Lower leg skin (tissue), 4 donors: ENCODE results near the gene CCSER1. TPM values are rescaled to one million over a fixed set of nuclear protein-coding genes. Genes with fewer than 3 reads are reported as not detected.

Experiments
- DNase-seq, 2 donors: peaks; one replicate each; pipeline ENCODE4 v3.0.0-alpha.2; 2019; ENCODE audit warnings: low spot score in 2 of 2
- H3K4me3 ChIP-seq: fragments of 200-600 bp; sonication (generic); 2 replicates; pipeline ENCODE4 v1.5.1; 2017; ENCODE audit warnings: mild to moderate bottlenecking, low read depth; ENCODE audit not compliant: poor library complexity, severe bottlenecking
- CTCF ChIP-seq, 3 donors: fragments of 450-650 bp; IDR thresholded peaks; one replicate each; pipeline ENCODE4 v1.5.1; 2016; ENCODE audit warnings: antibody characterized with exemption in 3 of 3, mild to moderate bottlenecking in 3 of 3, moderate library complexity in 2 of 3
- POLR2A ChIP-seq, 2 donors: fragments of 450-650 bp; IDR thresholded peaks; one replicate each; pipeline ENCODE4 v1.6.1; 2016 to 2017; ENCODE audit warnings: antibody characterized with exemption in 2 of 2, mild to moderate bottlenecking in 1 of 2, moderate library complexity in 1 of 2
- WGBS, 2 donors: methylation state at CpG; one replicate each; pipeline ENCODE4 v1.1.5; 2018; 5-methylcytosine and 5-hydroxymethylcytosine counted together
- intact Hi-C: fragments of 100-400 bp; cut with DNase I; formaldehyde crosslinking; loops from one replicate; pipeline ENCODE4 v1.15.0; 2023; ENCODE audit warnings: low total_unique reads
- total RNA-seq, 4 donors: library from RNA; depleted of rRNA; stranded (reverse); fragments of >200 nt; gene quantifications; one replicate each; pipeline ENCODE4 v1.1.0, GENCODE V29; 2016

Gene CCSER1
- total RNA-seq, 4 donors from 2014 or later: 6.5 to 12.1 (median 9.9) TPM

- TF ChIP-seq POLR2A (IDR thresholded peaks at IDR 0.05): no peak
- no peak for TF ChIP-seq CTCF (IDR thresholded peaks at IDR 0.05)
- no peak overlapping the region for H3K4me3 ChIP-seq
- DNase-seq: no peak
- intact Hi-C loops: no loop called here
These were observed 1399.9 kb downstream of the CCSER1 start for GRCh38 chr4:91527056-91527455.

- 17 to 26% methylated on average over 1 of the region's 1 CpG for WGBS, 2 donors
- no peak overlapping the region for H3K4me3 ChIP-seq
- TF ChIP-seq CTCF (IDR thresholded peaks at IDR 0.05): no peak
- no peak for TF ChIP-seq POLR2A (IDR thresholded peaks at IDR 0.05)
- DNase-seq: no peak
- intact Hi-C loops: loop anchor here (10.0 kb wide), 1 partner anchor 343 kb away; no protein-coding TSS in a partner anchor
These were observed 1440.4 kb downstream of the CCSER1 start for GRCh38 chr4:91567594-91567993.

- H3K4me3 ChIP-seq: no peak overlapping the region
- intact Hi-C loops: no loop called here
- TF ChIP-seq POLR2A (IDR thresholded peaks at IDR 0.05): no peak
- TF ChIP-seq CTCF (IDR thresholded peaks at IDR 0.05): no peak
- DNase-seq: no peak
These were observed 1450.7 kb downstream of the CCSER1 start for GRCh38 chr4:91577864-91578263.

GRCh38 chr4:91590260-91590659 lies 1463.1 kb downstream of the CCSER1 start:
- no peak overlapping the region for H3K4me3 ChIP-seq
- TF ChIP-seq CTCF (IDR thresholded peaks at IDR 0.05) (no peak), POLR2A (IDR thresholded peaks at IDR 0.05) (no peak)
- intact Hi-C loops: no loop called here
- DNase-seq: no peak
- WGBS, 2 donors: 38 to 39% methylated on average over 3 of the region's 3 CpGs

GRCh38 chr4:91592125-91592524 lies 1464.9 kb downstream of the CCSER1 start:
- no peak for DNase-seq
- intact Hi-C loops: no loop called here
- no peak overlapping the region for H3K4me3 ChIP-seq
- TF ChIP-seq POLR2A (IDR thresholded peaks at IDR 0.05): no peak
- no peak for TF ChIP-seq CTCF (IDR thresholded peaks at IDR 0.05)
- 57 to 89% methylated on average over 4 of the region's 4 CpGs for WGBS, 2 donors

GRCh38 chr4:91596718-91597117 lies 1469.5 kb downstream of the CCSER1 start:
- WGBS, 2 donors: 35 to 57% methylated on average over 2 of the region's 2 CpGs
- intact Hi-C loops: no loop called here
- TF ChIP-seq CTCF (IDR thresholded peaks at IDR 0.05) (no peak), POLR2A (IDR thresholded peaks at IDR 0.05) (no peak)
- DNase-seq: no peak
- no peak overlapping the region for H3K4me3 ChIP-seq
